Measurements from ENCODE around the gene VRTN. TPM values are rescaled to one million over a fixed set of nuclear protein-coding genes. Genes with fewer than 3 reads are reported as not detected.

The VRTN gene
- total and polyA plus RNA-seq, 2 of the 8 experiments (the other 6 are each of a cell fraction or from before 2014, with no cell fraction given) = 133 to 148 TPM

DNA sequence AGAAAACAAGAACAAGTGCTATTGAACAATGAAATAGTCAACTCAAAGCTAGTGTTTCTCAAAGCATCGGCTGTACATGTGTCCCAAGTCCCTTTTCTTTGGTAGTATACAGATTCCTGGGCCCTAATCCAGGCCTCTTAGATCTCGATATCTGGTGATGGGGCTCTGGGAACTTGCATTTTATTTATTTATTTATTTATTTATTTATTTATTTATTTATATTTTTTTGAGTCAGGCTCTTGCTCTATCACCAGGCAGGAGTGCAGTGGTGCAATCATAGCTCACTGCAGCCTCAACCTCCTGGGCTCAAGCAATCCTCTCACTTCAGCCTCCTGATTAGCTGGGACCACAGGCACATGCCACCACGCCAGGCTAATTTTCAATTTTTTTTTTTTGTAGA, 60.6 kb downstream of the VRTN start:
- Histone ChIP-seq H3K27ac (ENCODE audit: low read depth, low read length) (no peak overlapping the region), H3K23ac (ENCODE audit: insufficient read length) (no peak overlapping the region), H3K9ac (replicated peaks in 1 of 4; ENCODE audit: extremely low read depth in 1 of 4, low read depth in 3 of 4, low read length in 3 of 4) (no peak overlapping the region), H3K4me1 (replicated peaks in 1 of 4; ENCODE audit: control insufficient read depth in 3 of 4, insufficient read depth in 4 of 4, low read length in 3 of 4) (peaks cover 3 to 7% (median 6%) of the 10 kb centered on the region in 4 experiments), H4K91ac (replicated peaks; ENCODE audit: insufficient read length, low read length) (no peak overlapping the region), H2BK15ac (ENCODE audit: low read length) (no peak overlapping the region), H4K20me1 (replicated peaks in 1 of 2; ENCODE audit: control insufficient read depth in 1 of 2, insufficient read depth in 2 of 2, low read length in 2 of 2) (no peaks in the 10 kb centered on the region), H3K56ac (replicated peaks; ENCODE audit: insufficient read length, low read depth, low read length) (no peak overlapping the region), H4K5ac (ENCODE audit: insufficient read length, low read depth, low read length) (no peak overlapping the region), H2AFZ (ENCODE audit: low read length) (no peak overlapping the region), H3K14ac (ENCODE audit: insufficient read length) (no peak overlapping the region), H2AK5ac (ENCODE audit: low read depth, low read length) (no peak overlapping the region), H2BK12ac (ENCODE audit: low read depth, low read length) (no peak overlapping the region), H3K27me3 (replicated peaks in 1 of 4; ENCODE audit: control insufficient read depth in 3 of 4, extremely low read depth in 1 of 4, insufficient read depth in 3 of 4, low read length in 3 of 4) (no peaks in the 10 kb centered on the region), H3K4me3 (ENCODE audit: extremely low read depth in 1 of 4, insufficient read depth in 2 of 4, low read depth in 3 of 4, low read length in 4 of 4) (no peak overlapping the region), H3K79me2 (ENCODE audit: control insufficient read depth in 1 of 2, insufficient read depth in 2 of 2, low read length in 2 of 2) (no peaks in the 10 kb centered on the region), H2BK5ac (ENCODE audit: low read depth, low read length) (no peak overlapping the region), H2BK20ac (ENCODE audit: low read length) (no peak overlapping the region), H3K4ac (replicated peaks; ENCODE audit: insufficient read length, low read depth, low read length) (no peak overlapping the region), H3K79me1 (ENCODE audit: low read depth, low read length) (no peaks in the 10 kb centered on the region), H3K9me3 (ENCODE audit: insufficient read depth in 2 of 2, low read depth in 1 of 2, low read length in 1 of 2) (no peaks in the 10 kb centered on the region), H2BK120ac (replicated peaks; ENCODE audit: low read depth, low read length) (no peak overlapping the region), H4K8ac (ENCODE audit: extremely low read depth, insufficient read depth, low read length) (no peak overlapping the region), H3K36me3 (ENCODE audit: control insufficient read depth in 2 of 4, insufficient read depth in 4 of 4, low read length in 3 of 4) (no peaks in the 10 kb centered on the region), H3K18ac (ENCODE audit: extremely low read depth, low read length) (no peak overlapping the region), H3K23me2 (ENCODE audit: low read depth, low read length) (no peaks in the 10 kb centered on the region; the same call in 1 of the 2 replicates), H3K4me2 (ENCODE audit: insufficient read depth in 1 of 2, low read depth in 2 of 2, low read length in 2 of 2) (no peak overlapping the region)
- ChIA-PET CTCF (ENCODE audit: partially characterized antibody) (interaction anchor here (0.6 to 3.1 kb wide), 11 partner anchors 8 to 353 kb away, joined by 3 to 15 read pairs (median 3); no protein-coding TSS in a partner anchor), POLR2A (ENCODE audit: partially characterized antibody) (interaction anchor here (0.6 to 1.9 kb wide), 2 partner anchors 10 to 90 kb away, joined by 5 to 7 read pairs; no protein-coding TSS in a partner anchor)
- 94% methylated on average over 3 of the region's 3 CpGs; no CpG with 5 or more reads in 1 of the 2 experiments for WGBS, 2 experiments (ENCODE audit: extremely low coverage in 1 of 2, insufficient coverage in 1 of 2, insufficient read length in 1 of 2, insufficient replicate concordance in 2 of 2, low coverage in 1 of 2, low lambda C conversion rate in 2 of 2, missing lambda C conversion rate in 1 of 2)
- DNase-seq (ENCODE audit: low read depth in 1 of 2, low spot score in 2 of 2) (no peak), FAIRE-seq (no peak)
- no peak for TF ChIP-seq TCF12 (IDR thresholded peaks at IDR 0.05; ENCODE audit: low read depth, low read length)
- TF ChIP-seq POLR2A (IDR thresholded peaks at IDR 0.05; ENCODE audit: control extremely low read depth in 1 of 2, low read depth in 2 of 2, low read length in 2 of 2) = no peak
- no peak for TF ChIP-seq KDM1A (IDR thresholded peaks at IDR 0.05; ENCODE audit: borderline replicate concordance, low read length)
- no peak for TF ChIP-seq GTF2F1 (IDR thresholded peaks at IDR 0.05; ENCODE audit: borderline replicate concordance, low read depth, low read length)
- TF ChIP-seq RFX5 (IDR thresholded peaks at IDR 0.05; ENCODE audit: borderline replicate concordance, low read depth, low read length) = no peak
- no peak for TF ChIP-seq JUND (IDR thresholded peaks at IDR 0.05; ENCODE audit: low read length)
- TF ChIP-seq TAF1 (IDR thresholded peaks at IDR 0.05; ENCODE audit: low read depth, low read length) = no peak
- no peak for TF ChIP-seq SUZ12 (IDR thresholded peaks at IDR 0.05; ENCODE audit: low read length)
- no peak for TF ChIP-seq NANOG (IDR thresholded peaks at IDR 0.05; ENCODE audit: insufficient read depth, low read depth, low read length, poor library complexity, severe bottlenecking)
